Osteoblast (primary cell): Measurements from ENCODE around the gene PCF11. TPM values are rescaled to one million over a fixed set of nuclear protein-coding genes. Genes with fewer than 3 reads are reported as not detected.
A peak's percentile ranks its signal among the peaks of the same experiment; 100 is the strongest.

ENCODE experiments used
- DNase-seq: peaks from one replicate; pipeline ENCODE4 v3.0.0; 2011; ENCODE audit warnings: low spot score, mixed read lengths; ENCODE audit not compliant: insufficient read length; ENCODE audit errors: missing footprints
- H2AFZ ChIP-seq: 2 replicates; pipeline ENCODE4 v1.6.0; 2011; ENCODE audit warnings: mild to moderate bottlenecking, low read length
- H3K27ac ChIP-seq: 2 replicates; pipeline ENCODE4 v1.5.1; 2011; ENCODE audit warnings: mild to moderate bottlenecking, low read depth, low read length, moderate library complexity
- H3K27me3 ChIP-seq: 2 replicates; pipeline ENCODE4 v1.6.0; 2012; ENCODE audit warnings: mild to moderate bottlenecking, control low read depth, inconsistent platforms, low read length, moderate library complexity; ENCODE audit not compliant: insufficient read depth
- H3K36me3 ChIP-seq: 2 replicates; pipeline ENCODE4 v1.5.1; 2011; ENCODE audit warnings: mild to moderate bottlenecking, low read length, control low read depth, moderate library complexity; ENCODE audit not compliant: insufficient read depth
- H3K4me1 ChIP-seq: 2 replicates; pipeline ENCODE4 v1.5.1; 2011; ENCODE audit warnings: mild to moderate bottlenecking, low read length, control low read depth, moderate library complexity; ENCODE audit not compliant: insufficient read depth
- H3K4me2 ChIP-seq: 2 replicates; pipeline ENCODE4 v1.6.0; 2011; ENCODE audit warnings: mild to moderate bottlenecking, low read length; ENCODE audit not compliant: insufficient read depth
- H3K4me3 ChIP-seq: fragments of 200-600 bp; sonication (generic); 3 replicates; pipeline ENCODE4 v1.5.1; 2012; ENCODE audit warnings: mild to moderate bottlenecking, low read length, inconsistent platforms; ENCODE audit not compliant: insufficient read depth
- H3K79me2 ChIP-seq: 2 replicates; pipeline ENCODE4 v1.6.0; 2012; ENCODE audit warnings: mild to moderate bottlenecking, low read length, control low read depth, inconsistent platforms; ENCODE audit not compliant: insufficient read depth
- H3K9me3 ChIP-seq: 2 replicates; pipeline ENCODE4 v1.5.1; 2011; ENCODE audit warnings: low read depth, low read length, control low read depth
- H4K20me1 ChIP-seq: 2 replicates; pipeline ENCODE4 v1.6.0; 2012; ENCODE audit warnings: mild to moderate bottlenecking, low read length, control low read depth; ENCODE audit not compliant: insufficient read depth
- total RNA-seq: library from RNA; depleted of rRNA; stranded (reverse); fragments of >200 nt; gene quantifications from 2 replicates; pipeline ENCODE4 v1.2.3, GENCODE V29; 2012
- TF ChIP-seq, protein P1 (sequence below): IDR thresholded peaks from 2 replicates; pipeline ENCODE4 v1.5.1; 2011; ENCODE audit warnings: mild to moderate bottlenecking, low read depth, low read length, moderate library complexity; ENCODE audit errors: extremely low read depth

The PCF11 gene
- total RNA-seq, 1 donor, result 38.4 TPM

DNA sequence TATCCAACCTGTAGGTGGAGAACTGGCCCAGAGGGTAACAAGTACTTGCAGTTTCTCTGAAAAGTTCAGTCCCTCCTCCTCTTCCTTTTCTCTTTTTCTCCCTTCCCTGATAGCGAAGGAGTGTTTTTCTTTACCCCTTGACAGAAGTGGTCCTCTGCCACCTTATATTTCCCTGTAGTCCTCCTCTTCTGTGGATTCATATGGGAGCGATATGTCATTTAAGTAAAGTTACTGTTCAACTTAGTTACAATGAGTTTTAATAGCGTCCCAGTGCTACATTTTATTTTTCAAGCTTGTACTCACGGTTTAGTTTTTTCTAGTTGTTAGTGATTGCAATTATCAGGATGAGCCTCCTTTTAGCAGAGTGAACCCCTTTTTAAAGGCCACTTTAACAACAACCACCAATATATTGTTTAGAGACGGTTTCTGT, 1.4 kb downstream of the PCF11 start:
- Histone ChIP-seq H3K4me2 (peak overlapping the region; percentile 90), H3K79me2 (peaks cover 63% of the 10 kb centered on the region), H3K4me3 (peak overlapping the region; percentile 94), H3K36me3 (no peaks in the 10 kb centered on the region), H4K20me1 (peaks cover 37% of the 10 kb centered on the region), H3K4me1 (peaks cover 21% of the 10 kb centered on the region), H2AFZ (no peak overlapping the region), H3K9me3 (no peaks in the 10 kb centered on the region), H3K27ac (peak overlapping the region; percentile 96), H3K27me3 (no peaks in the 10 kb centered on the region)
- no peak for DNase-seq
- TF ChIP-seq, protein P1, sequence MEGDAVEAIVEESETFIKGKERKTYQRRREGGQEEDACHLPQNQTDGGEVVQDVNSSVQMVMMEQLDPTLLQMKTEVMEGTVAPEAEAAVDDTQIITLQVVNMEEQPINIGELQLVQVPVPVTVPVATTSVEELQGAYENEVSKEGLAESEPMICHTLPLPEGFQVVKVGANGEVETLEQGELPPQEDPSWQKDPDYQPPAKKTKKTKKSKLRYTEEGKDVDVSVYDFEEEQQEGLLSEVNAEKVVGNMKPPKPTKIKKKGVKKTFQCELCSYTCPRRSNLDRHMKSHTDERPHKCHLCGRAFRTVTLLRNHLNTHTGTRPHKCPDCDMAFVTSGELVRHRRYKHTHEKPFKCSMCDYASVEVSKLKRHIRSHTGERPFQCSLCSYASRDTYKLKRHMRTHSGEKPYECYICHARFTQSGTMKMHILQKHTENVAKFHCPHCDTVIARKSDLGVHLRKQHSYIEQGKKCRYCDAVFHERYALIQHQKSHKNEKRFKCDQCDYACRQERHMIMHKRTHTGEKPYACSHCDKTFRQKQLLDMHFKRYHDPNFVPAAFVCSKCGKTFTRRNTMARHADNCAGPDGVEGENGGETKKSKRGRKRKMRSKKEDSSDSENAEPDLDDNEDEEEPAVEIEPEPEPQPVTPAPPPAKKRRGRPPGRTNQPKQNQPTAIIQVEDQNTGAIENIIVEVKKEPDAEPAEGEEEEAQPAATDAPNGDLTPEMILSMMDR, result no peak

DNA sequence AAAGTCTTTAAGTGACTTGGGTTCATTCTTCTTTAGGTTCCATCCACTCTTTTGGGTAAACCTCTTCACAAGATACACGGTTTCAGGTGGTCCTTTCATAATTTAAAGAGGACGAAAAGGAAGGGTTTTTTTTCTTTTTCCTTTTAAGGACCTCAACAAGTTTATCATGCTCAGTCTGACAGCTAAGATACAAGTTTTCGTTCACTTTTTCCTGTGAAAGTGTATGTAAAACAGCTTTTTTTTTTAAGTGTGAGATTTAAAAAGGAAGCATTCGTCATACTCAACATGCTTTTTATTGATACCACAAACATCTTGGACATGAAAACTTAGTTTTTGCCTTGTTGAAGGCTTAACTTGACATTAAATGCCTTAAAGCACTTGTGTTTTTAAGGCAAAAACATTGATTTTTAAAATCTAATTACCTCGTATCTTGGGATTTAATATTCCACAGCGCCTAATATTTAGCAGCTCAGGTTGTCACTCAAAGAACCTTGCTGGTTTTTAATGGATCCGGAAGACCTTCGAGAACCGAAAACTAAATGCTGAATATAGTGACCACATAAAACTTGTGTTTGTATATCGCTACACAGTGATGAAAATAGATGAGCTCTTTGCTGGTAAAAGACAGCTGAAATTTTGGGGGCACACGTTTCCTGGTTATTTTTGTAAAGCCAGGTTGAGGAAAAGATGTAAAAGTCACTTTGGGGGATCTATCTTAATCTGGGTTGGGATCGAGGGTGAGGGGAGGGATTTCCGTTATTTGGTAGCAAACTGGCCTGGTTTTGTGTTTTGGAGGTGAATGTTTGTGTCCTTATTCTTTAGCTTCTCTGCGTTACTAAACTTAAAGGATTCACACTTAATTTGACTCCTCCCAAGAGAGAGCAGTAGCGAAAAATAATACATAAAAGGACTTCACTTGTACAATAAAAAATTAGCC, 2.3 kb downstream of the PCF11 start:
- no peak for DNase-seq
- Histone ChIP-seq H3K4me2 (peak overlapping the region; percentile 90), H3K4me3 (peak overlapping the region; percentile 94), H4K20me1 (peaks cover 37% of the 10 kb centered on the region), H3K4me1 (peaks cover 21% of the 10 kb centered on the region), H3K27ac (peak overlapping the region; percentile 96), H2AFZ (no peak overlapping the region), H3K9me3 (no peaks in the 10 kb centered on the region), H3K27me3 (no peaks in the 10 kb centered on the region), H3K36me3 (peaks cover 4% of the 10 kb centered on the region), H3K79me2 (peaks cover 71% of the 10 kb centered on the region)
- TF ChIP-seq, protein P1, result no peak

DNA sequence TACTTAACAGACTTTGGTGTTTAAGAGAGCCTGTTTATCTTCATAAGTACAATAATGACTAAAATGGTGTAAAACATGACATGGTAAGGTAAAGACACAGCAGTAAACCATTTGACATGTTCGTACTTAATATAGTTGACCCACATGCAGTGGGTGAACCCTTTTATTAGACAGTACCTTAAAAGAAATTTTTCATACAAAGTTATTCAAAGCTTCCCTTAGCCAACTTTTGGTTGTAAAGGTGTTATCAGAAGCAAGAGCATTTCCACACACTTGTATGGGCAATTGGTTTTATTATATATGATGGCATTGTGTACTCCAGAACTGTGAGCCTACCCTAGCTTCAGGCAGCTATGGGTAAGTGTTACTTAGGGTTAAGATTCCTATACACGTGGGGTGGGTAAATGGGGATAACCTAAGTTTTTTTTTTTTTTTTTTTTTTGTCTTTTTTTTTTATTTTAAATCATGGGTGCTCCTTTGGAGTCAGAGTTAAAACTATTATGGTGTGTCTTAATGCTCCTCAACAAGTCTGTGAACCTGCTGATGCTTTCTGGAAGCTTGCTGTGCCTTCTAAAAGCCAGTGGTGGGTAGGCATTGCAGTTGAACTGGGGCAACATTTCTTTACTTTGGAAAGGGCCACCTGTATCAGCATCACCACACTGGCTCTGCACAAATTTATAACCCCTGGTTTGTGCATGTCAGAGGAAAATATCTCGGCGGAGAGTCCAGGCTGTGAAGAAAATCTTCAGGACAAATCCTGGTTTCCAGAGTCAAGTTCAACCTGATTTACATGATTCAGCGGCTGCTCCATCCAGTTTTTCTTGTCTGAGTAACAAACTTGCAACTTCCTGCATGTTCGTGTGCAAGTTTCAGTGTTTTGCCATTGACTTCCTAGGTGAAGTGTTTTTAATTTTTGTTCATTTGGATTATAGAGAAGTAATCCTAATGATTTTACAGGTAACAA, 3.3 kb downstream of the PCF11 start:
- Histone ChIP-seq H3K9me3 (no peaks in the 10 kb centered on the region), H3K4me3 (peak overlapping the region; percentile 94), H3K4me2 (peak overlapping the region; percentile 90), H3K27me3 (no peaks in the 10 kb centered on the region), H3K36me3 (peaks cover 13% of the 10 kb centered on the region), H3K27ac (peak overlapping the region; percentile 96), H3K4me1 (peaks cover 21% of the 10 kb centered on the region), H2AFZ (no peak overlapping the region), H3K79me2 (peaks cover 79% of the 10 kb centered on the region), H4K20me1 (peaks cover 37% of the 10 kb centered on the region)
- TF ChIP-seq, protein P1, result no peak
- peak; percentile 75 for DNase-seq
